Heart right ventricle (tissue), 16 donors: ENCODE results near the gene OTUD4. TPM values are rescaled to one million over a fixed set of nuclear protein-coding genes. Genes with fewer than 3 reads are reported as not detected.
A peak's percentile ranks its signal among the peaks of the same experiment; 100 is the strongest.

Experiments used
- ATAC-seq, 8 donors: fragments of 200-7000 bp; cut with Tn5 transposase; one replicate each; pipeline ENCODE4 v1.9.1; 2020; ENCODE audit warnings: mild to moderate bottlenecking in 8 of 8, moderate library complexity in 8 of 8, moderate number of reproducible peaks in 1 of 8
- DNase-seq, 2 donors: peaks; one replicate each; pipeline ENCODE4 v3.0.0-alpha.2; 2020
- H3K27ac ChIP-seq, 10 donors: fragments of 200-600 bp; sonication (generic) in 2 of 10; one replicate each; pipeline versions ENCODE4 v1.5.0 to v1.8.0; 2020 to 2022; ENCODE audit warnings: mild to moderate bottlenecking in 3 of 10
- H3K27me3 ChIP-seq, 7 donors: fragments of 200-600 bp; one replicate each; pipeline ENCODE4 v1.8.0; 2021 to 2022; ENCODE audit warnings: mild to moderate bottlenecking in 2 of 7
- H3K36me3 ChIP-seq, 9 donors: fragments of 200-600 bp; sonication (generic) in 1 of 9; one replicate each; pipeline versions ENCODE4 v1.5.0 to v1.8.0; 2020 to 2022; ENCODE audit warnings: mild to moderate bottlenecking in 2 of 9
- H3K4me1 ChIP-seq, 9 donors: fragments of 200-600 bp; sonication (generic) in 1 of 9; one replicate each; pipeline versions ENCODE4 v1.5.0 to v1.8.0; 2020 to 2022; ENCODE audit warnings: mild to moderate bottlenecking in 4 of 9
- H3K4me3 ChIP-seq, 10 donors: fragments of 200-600 bp; sonication (generic) in 2 of 10; one replicate each; pipeline versions ENCODE4 v1.5.0 to v1.8.0; 2020 to 2022; ENCODE audit warnings: mild to moderate bottlenecking in 7 of 10, moderate library complexity in 2 of 10
- H3K9me3 ChIP-seq, 11 donors: fragments of 200-600 bp in 10 of 11; sonication (generic) in 2 of 11; one replicate each; pipeline versions ENCODE4 v1.5.0 to v1.8.0; 2013 to 2022; ENCODE audit warnings: mild to moderate bottlenecking in 2 of 11, control low read depth in 1 of 11, moderate library complexity in 1 of 11
- WGBS, 2 donors: extraction: QIAGEN DNeasy Blood & Tissue Kit; methylation state at CpG; one replicate each; pipeline ENCODE4 v1.1.7; 2013; ENCODE audit warnings: inconsistent platforms in 1 of 2; 5-methylcytosine and 5-hydroxymethylcytosine counted together
- intact Hi-C, 10 donors: fragments of 100-400 bp; cut with DNase I; formaldehyde crosslinking; loops; one replicate each; pipeline versions ENCODE4 v1.11.1 to v1.14.2; 2022
- polyA plus RNA-seq, 2 donors: library from polyadenylated mRNA; stranded (reverse); fragments of 200-250 nt; gene quantifications; one replicate each; pipeline ENCODE4 v1.2.3, GENCODE V29; 2013
- total RNA-seq, 10 donors: library from RNA; stranded (reverse); fragmentation: NEBNext Ultra II Directional in 3 of 10; extraction: Animal tissue kit (Norgen Biotek cat#: 25700) in 3 of 10; gene quantifications; one replicate each; pipeline versions ENCODE4 v1.2.1 to v1.2.4, GENCODE V29; 2021 to 2023
- TF ChIP-seq, protein P1 (sequence below), 9 donors: fragments of 200-600 bp; sonication (generic) in 2 of 9; IDR thresholded peaks; one replicate each; pipeline versions ENCODE4 v1.5.0 to v1.8.0; 2021 to 2022; ENCODE audit warnings: antibody characterized with exemption in 9 of 9, mild to moderate bottlenecking in 5 of 9, moderate library complexity in 1 of 9
- donor health status: Arrhythmogenic right ventricular cardiomyopathy.
- donor health status: ischemic (EF 13 %, LVEDD 7.1; RV severe dilation, severe dysfunction).
- donor health status: healthy with polysubstance abuse.
- donor health status: DM: no; HTN: yes; CAD: no.
- donor health status: DM: no; HTN: no; CAD: no.
- donor health status: ischemic (EF 25% LVEDD 6.9; RV normal size, moderate dysfunction).
- donor health status: ischemic (EF 25% LVEDD 5.7; RV mildly dilated, moderate dysfunction).
- donor health status: healthy.
- donor health status: DM: yes; HTN: yes; CAD: no.
- donor health status: Ischemic cardiomyopathy.
- donor health status: ischemic (EF 35%, LVEDD 5.7; RV mildly dilated, moderate dysfunction).
- donor health status: nonischemic (EF 11% LVEDD 7.7; RV severe dilation, severe dysfunction).
- donor health status: DM: yes; HTN: yes; CAD: no.
- donor health status: PGD.
- donor health status: ischemic (EF 29% LVEDD 5.4; RV normal size, mild dysfunction).
- donor health status: nonischemic (EF 23%, LVEDD 6.1; RV moderate dilation, normal function).

OTUD4 gene
- total and polyA plus RNA-seq, 12 donors: 9.3 to 36.7 (median 26.3) TPM

DNA sequence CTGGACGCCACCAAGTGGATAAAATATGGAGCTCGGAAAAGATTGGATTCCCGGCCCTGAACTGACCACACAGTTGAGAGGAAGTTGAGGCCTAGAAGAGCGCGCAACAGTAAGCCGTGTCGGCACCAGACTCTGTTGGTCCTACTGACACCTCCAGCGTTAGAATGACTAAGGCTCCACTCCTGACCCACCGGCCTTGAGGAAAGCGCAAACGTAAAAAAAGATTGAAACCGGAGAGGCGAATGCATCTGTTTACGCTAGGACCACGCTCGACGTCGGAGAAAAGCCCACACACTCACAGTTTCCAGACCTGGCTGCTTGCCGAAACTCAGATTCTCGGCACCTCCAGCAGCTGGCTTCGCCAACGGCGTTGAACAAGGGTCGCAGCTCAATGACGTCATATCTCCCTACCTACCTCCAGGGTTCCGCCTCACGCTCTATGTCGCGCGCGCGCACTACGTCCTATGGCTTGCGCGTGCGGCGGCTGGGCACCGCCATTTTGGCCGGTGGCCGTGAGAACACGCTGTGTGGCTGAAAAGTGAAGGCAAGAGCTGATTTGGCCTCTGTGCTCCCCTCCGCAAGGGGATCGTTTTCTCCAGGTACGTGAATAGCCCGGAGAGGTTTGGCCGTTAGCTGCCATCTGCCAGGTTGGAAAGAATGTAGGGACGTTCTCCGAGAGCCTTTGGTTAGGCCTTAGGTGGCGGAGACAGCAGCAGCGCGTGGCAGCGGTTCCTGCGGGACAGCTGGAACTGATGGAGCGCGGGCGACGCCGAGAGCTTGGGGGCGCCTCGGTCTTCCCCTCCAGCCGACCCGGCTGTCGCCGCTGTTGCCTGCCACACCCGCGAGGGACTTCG, 82.3 kb downstream of the OTUD4 start, which contains the start of the genes ABCE1 and ANAPC10:
ABCE1 (plus strand) TSS at position 491 of the 854 bp plus-strand sequence. CDS start 6,102 bp downstream, outside the sequence.
ANAPC10 (minus strand) TSS at position 376 of the 854 bp plus-strand sequence. CDS start 2,097 bp downstream, outside the sequence.
- intact Hi-C loops: loop anchor here in 2 of 10 donors (10.0 kb wide), 1 partner anchor 923 kb away; no protein-coding TSS in a partner anchor

GRCh38 chr4:145097331-145097820, 83.0 kb downstream of the OTUD4 start:
- TF ChIP-seq, protein P1, sequence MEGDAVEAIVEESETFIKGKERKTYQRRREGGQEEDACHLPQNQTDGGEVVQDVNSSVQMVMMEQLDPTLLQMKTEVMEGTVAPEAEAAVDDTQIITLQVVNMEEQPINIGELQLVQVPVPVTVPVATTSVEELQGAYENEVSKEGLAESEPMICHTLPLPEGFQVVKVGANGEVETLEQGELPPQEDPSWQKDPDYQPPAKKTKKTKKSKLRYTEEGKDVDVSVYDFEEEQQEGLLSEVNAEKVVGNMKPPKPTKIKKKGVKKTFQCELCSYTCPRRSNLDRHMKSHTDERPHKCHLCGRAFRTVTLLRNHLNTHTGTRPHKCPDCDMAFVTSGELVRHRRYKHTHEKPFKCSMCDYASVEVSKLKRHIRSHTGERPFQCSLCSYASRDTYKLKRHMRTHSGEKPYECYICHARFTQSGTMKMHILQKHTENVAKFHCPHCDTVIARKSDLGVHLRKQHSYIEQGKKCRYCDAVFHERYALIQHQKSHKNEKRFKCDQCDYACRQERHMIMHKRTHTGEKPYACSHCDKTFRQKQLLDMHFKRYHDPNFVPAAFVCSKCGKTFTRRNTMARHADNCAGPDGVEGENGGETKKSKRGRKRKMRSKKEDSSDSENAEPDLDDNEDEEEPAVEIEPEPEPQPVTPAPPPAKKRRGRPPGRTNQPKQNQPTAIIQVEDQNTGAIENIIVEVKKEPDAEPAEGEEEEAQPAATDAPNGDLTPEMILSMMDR (IDR thresholded peaks at IDR 0.05): no peak
- intact Hi-C loops: loop anchor here in 2 of 10 donors (10.0 kb wide), 1 partner anchor 923 kb away; no protein-coding TSS in a partner anchor
- Histone ChIP-seq H3K27me3 (no peaks in the 10 kb centered on the region), H3K36me3 (peaks cover 0 to 39% (median 25%) of the 10 kb centered on the region in 9 donors), H3K4me1 (peaks cover 3 to 54% (median 42%) of the 10 kb centered on the region in 9 donors), H3K9me3 (peaks cover 0 to 16% (median 0%) of the 10 kb centered on the region in 11 donors), H3K4me3 (peak overlapping the region; percentile 50 to 91 (median 78)), H3K27ac (peak overlapping the region in 9 of 10 donors; percentile 87 to 95 (median 91))
- WGBS, 2 donors: 6 to 8% methylated on average over 10 of the region's 10 CpGs
- ATAC-seq (no peak), DNase-seq (no peak)

More for the DNA sequence above, 82.3 kb downstream of the OTUD4 start, which contains the start of the genes ABCE1 and ANAPC10:
- WGBS, 2 donors: 0 to 1% methylated on average over 67 of the region's 67 CpGs
- H3K27me3 ChIP-seq: no peaks in the 10 kb centered on the region
- peaks cover 0 to 32% (median 25%) of the 10 kb centered on the region in 9 donors for H3K36me3 ChIP-seq
- peaks cover 0 to 16% (median 0%) of the 10 kb centered on the region in 11 donors for H3K9me3 ChIP-seq
- peaks cover 3 to 60% (median 45%) of the 10 kb centered on the region in 9 donors for H3K4me1 ChIP-seq
- peak; percentile 97 to 99 (median 98) for ATAC-seq
- H3K27ac ChIP-seq: peak within 1 kb of the TSS; percentile 73 to 95 (median 91)
- TF ChIP-seq, protein P1 (IDR thresholded peaks at IDR 0.05): peak in 6 of 9 donors; percentile 14 to 54 (median 42)
- H3K4me3 ChIP-seq: peak within 1 kb of the TSS; percentile 50 to 91 (median 78)
- DNase-seq: peak; percentile 90 to 97

- peaks cover 3 to 27% (median 15%) of the 10 kb centered on the region in 9 donors for H3K4me1 ChIP-seq
- no peak for DNase-seq
- no peak overlapping the region for H3K27ac ChIP-seq
- peaks cover 0 to 16% (median 0%) of the 10 kb centered on the region in 11 donors for H3K9me3 ChIP-seq
- peaks cover 0 to 75% (median 25%) of the 10 kb centered on the region in 9 donors for H3K36me3 ChIP-seq
- intact Hi-C loops: loop anchor here in 2 of 10 donors (10.0 kb wide), 1 partner anchor 919 kb away; no protein-coding TSS in a partner anchor
- no peak overlapping the region for H3K4me3 ChIP-seq
- ATAC-seq: no peak
- no peaks in the 10 kb centered on the region for H3K27me3 ChIP-seq
- TF ChIP-seq, protein P1 (IDR thresholded peaks at IDR 0.05): no peak
- WGBS, 2 donors: 99% methylated on average over 2 of the region's 2 CpGs
These were observed 86.8 kb downstream of the OTUD4 start for GRCh38 chr4:145093638-145094037.

DNA sequence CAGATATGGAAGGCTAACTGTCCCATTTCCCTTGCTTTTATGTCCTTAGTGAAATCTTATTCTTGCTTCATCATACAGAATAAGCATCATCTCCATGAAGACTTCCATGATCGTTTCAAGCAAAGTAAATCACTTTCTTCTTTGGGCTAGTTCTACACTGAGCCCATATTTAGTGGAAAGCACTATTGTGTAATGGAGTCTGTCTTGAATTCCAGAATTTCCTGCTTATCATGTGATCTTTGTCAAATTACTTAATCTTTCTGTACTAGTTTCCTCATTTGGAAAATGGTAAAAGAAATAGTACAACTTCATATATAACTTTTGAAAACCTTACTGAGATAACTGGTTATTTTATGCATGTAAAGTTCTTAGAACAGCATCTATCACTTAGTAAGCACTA, 90.0 kb downstream of the OTUD4 start:
- intact Hi-C loops: loop anchor here in 2 of 10 donors (10.0 kb wide), 1 partner anchor 916 kb away; no protein-coding TSS in a partner anchor
- DNase-seq (no peak), ATAC-seq (no peak)
- Histone ChIP-seq H3K27ac (peak overlapping the region in 1 of 10 donors; percentile 54), H3K36me3 (peaks cover 0 to 92% (median 21%) of the 10 kb centered on the region in 9 donors), H3K4me3 (no peak overlapping the region), H3K4me1 (peaks cover 0 to 20% (median 0%) of the 10 kb centered on the region in 9 donors), H3K9me3 (peaks cover 0 to 16% (median 0%) of the 10 kb centered on the region in 11 donors), H3K27me3 (no peaks in the 10 kb centered on the region)
- WGBS, 2 donors: 92 to 95% methylated on average over 1 of the region's 1 CpG
- TF ChIP-seq, protein P1 (IDR thresholded peaks at IDR 0.05): no peak
